ENCODE measurements around the gene DZIP1L. TPM values are rescaled to one million over a fixed set of nuclear protein-coding genes. Genes with fewer than 3 reads are reported as not detected.
A peak's percentile ranks its signal among the peaks of the same experiment; 100 is the strongest.

Gene DZIP1L
- total RNA-seq, 1 experiment from 2014 or later = 3.8 TPM

GRCh38 chr3:138047596-138048158 lies 67.7 kb downstream of the DZIP1L start:
- Histone ChIP-seq H3K9me2 (replicated peaks; ENCODE audit: low read length) (no peaks in the 10 kb centered on the region), H3K36me3 (ENCODE audit: low read depth, low read length) (no peaks in the 10 kb centered on the region), H3K9me3 (ENCODE audit: low read length) (no peaks in the 10 kb centered on the region), H3K4me2 (ENCODE audit: low read length) (no peak overlapping the region), H3K27ac (ENCODE audit: low read length) (no peak overlapping the region), H2AFZ (ENCODE audit: low read length) (no peak overlapping the region), H3K4me3 (ENCODE audit: low read length) (no peak overlapping the region), H3K9ac (ENCODE audit: low read length) (no peak overlapping the region), H4K20me1 (ENCODE audit: low read length) (no peaks in the 10 kb centered on the region), H3K4me1 (ENCODE audit: insufficient read depth, low read length) (peaks cover 11% of the 10 kb centered on the region), H3F3A (ENCODE audit: low read length, unreplicated experiment) (no peaks in the 10 kb centered on the region), H3K27me3 (ENCODE audit: low read length) (no peaks in the 10 kb centered on the region), H3K79me2 (ENCODE audit: low read length) (no peaks in the 10 kb centered on the region)
- TF ChIP-seq EZH2phosphoT487 (IDR thresholded peaks at IDR 0.05; ENCODE audit: borderline replicate concordance, low read length) (no peak), EZH2 (IDR thresholded peaks at IDR 0.05; ENCODE audit: low read length, unreplicated experiment) (no peak)
- TF ChIP-seq, protein P1, sequence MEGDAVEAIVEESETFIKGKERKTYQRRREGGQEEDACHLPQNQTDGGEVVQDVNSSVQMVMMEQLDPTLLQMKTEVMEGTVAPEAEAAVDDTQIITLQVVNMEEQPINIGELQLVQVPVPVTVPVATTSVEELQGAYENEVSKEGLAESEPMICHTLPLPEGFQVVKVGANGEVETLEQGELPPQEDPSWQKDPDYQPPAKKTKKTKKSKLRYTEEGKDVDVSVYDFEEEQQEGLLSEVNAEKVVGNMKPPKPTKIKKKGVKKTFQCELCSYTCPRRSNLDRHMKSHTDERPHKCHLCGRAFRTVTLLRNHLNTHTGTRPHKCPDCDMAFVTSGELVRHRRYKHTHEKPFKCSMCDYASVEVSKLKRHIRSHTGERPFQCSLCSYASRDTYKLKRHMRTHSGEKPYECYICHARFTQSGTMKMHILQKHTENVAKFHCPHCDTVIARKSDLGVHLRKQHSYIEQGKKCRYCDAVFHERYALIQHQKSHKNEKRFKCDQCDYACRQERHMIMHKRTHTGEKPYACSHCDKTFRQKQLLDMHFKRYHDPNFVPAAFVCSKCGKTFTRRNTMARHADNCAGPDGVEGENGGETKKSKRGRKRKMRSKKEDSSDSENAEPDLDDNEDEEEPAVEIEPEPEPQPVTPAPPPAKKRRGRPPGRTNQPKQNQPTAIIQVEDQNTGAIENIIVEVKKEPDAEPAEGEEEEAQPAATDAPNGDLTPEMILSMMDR (conservative IDR thresholded peaks at IDR 0.05; ENCODE audit: low read depth, low read length) = no peak
- ChIA-PET CTCF (no interaction called here), POLR2A (ENCODE audit: unreplicated experiment) (no interaction called here)
- BruUV-seq (replicated peaks) = no TSS peak
- ATAC-seq (no peak), DNase-seq (no peak)
- intact Hi-C loops (cut with micrococcal nuclease) = no loop called here

DNA sequence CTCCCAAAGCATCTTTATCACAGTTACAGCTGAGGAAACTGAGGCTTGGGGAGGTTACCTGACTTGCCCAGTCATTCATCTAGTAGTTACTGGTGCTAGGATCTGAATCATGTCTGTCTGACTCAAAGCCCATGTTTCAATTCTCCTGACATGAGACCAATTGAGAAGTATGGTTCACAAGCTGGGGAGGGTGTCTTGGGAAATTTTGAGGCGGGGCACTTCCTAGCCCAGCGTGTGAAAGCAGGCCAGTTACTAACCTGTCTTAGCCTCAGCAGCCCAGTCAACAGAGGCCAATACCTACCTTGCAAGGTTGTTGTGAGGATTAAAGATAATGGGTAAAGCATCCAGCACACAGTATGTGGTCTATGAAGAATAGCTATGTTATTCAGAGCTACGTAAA lies 68.5 kb downstream of the DZIP1L start:
- DNase-seq = peak; percentile 6
- Histone ChIP-seq H4K20me1 (ENCODE audit: low read length) (no peaks in the 10 kb centered on the region), H3F3A (ENCODE audit: low read length, unreplicated experiment) (no peaks in the 10 kb centered on the region), H3K4me2 (ENCODE audit: low read length) (no peak overlapping the region), H3K27ac (ENCODE audit: low read length) (no peak overlapping the region), H3K4me1 (ENCODE audit: insufficient read depth, low read length) (peaks cover 15% of the 10 kb centered on the region), H3K27me3 (ENCODE audit: low read length) (no peaks in the 10 kb centered on the region), H3K4me3 (ENCODE audit: low read length) (no peak overlapping the region), H2AFZ (ENCODE audit: low read length) (no peak overlapping the region), H3K9me3 (ENCODE audit: low read length) (no peaks in the 10 kb centered on the region), H3K36me3 (ENCODE audit: low read depth, low read length) (no peaks in the 10 kb centered on the region), H3K9me2 (replicated peaks; ENCODE audit: low read length) (no peaks in the 10 kb centered on the region), H3K79me2 (ENCODE audit: low read length) (no peaks in the 10 kb centered on the region), H3K9ac (ENCODE audit: low read length) (no peak overlapping the region)
- POLR2A ChIA-PET (ENCODE audit: unreplicated experiment) = no interaction called here
- TF ChIP-seq EZH2phosphoT487 (IDR thresholded peaks at IDR 0.05; ENCODE audit: borderline replicate concordance, low read length) (no peak), EZH2 (IDR thresholded peaks at IDR 0.05; ENCODE audit: low read length, unreplicated experiment) (no peak)
- TF ChIP-seq, protein P1 (conservative IDR thresholded peaks at IDR 0.05; ENCODE audit: low read depth, low read length) = no peak
- CTCF ChIA-PET = no interaction called here
- no peak for ATAC-seq
- no TSS peak for BruUV-seq (replicated peaks)
- intact Hi-C loops (cut with micrococcal nuclease) = no loop called here

GRCh38 chr3:138046085-138046484 lies 69.3 kb downstream of the DZIP1L start:
- Histone ChIP-seq H3K4me3 (ENCODE audit: low read length) (no peak overlapping the region), H3K9ac (ENCODE audit: low read length) (no peak overlapping the region), H2AFZ (ENCODE audit: low read length) (no peak overlapping the region), H3K79me2 (ENCODE audit: low read length) (no peaks in the 10 kb centered on the region), H3K27me3 (ENCODE audit: low read length) (no peaks in the 10 kb centered on the region), H3K27ac (ENCODE audit: low read length) (no peak overlapping the region), H3K4me1 (ENCODE audit: insufficient read depth, low read length) (peaks cover 17% of the 10 kb centered on the region), H3K36me3 (ENCODE audit: low read depth, low read length) (no peaks in the 10 kb centered on the region), H3K4me2 (ENCODE audit: low read length) (no peak overlapping the region), H3F3A (ENCODE audit: low read length, unreplicated experiment) (no peaks in the 10 kb centered on the region), H3K9me2 (replicated peaks; ENCODE audit: low read length) (no peaks in the 10 kb centered on the region), H3K9me3 (ENCODE audit: low read length) (no peaks in the 10 kb centered on the region), H4K20me1 (ENCODE audit: low read length) (no peaks in the 10 kb centered on the region)
- ChIA-PET POLR2A (ENCODE audit: unreplicated experiment) (no interaction called here), CTCF (no interaction called here)
- no TSS peak for BruUV-seq (replicated peaks)
- DNase-seq (no peak), ATAC-seq (no peak)
- intact Hi-C loops (cut with micrococcal nuclease) = no loop called here
- TF ChIP-seq, protein P1 (conservative IDR thresholded peaks at IDR 0.05; ENCODE audit: low read depth, low read length) = no peak
- no peak for TF ChIP-seq EZH2phosphoT487 (IDR thresholded peaks at IDR 0.05; ENCODE audit: borderline replicate concordance, low read length)
- no peak for TF ChIP-seq EZH2 (IDR thresholded peaks at IDR 0.05; ENCODE audit: low read length, unreplicated experiment)

Measured in PC-3 (cell line).